Activated CD4-positive, CD25-positive, alpha-beta regulatory T cell treated with anti-CD3 and anti-CD28 coated beads, Interleukin-2, amount 50 U/mL, for 24 hours (primary cell): Measurements from ENCODE around the gene SCN7A.
"Not testable (repeated sequence)": the region's sequence is repeated elsewhere in the genome, so short reads cannot be mapped to it uniquely, and the experiment has no call there.

Experiments
- ATAC-seq, 2 donors: fragments of 150-1000 bp; cut with Tn5 transposase; one replicate each; pipeline ENCODE4 v1.10.0; 2021; ENCODE audit warnings: mild to moderate bottlenecking in 1 of 2, moderate library complexity in 1 of 2

SCN7A gene

DNA sequence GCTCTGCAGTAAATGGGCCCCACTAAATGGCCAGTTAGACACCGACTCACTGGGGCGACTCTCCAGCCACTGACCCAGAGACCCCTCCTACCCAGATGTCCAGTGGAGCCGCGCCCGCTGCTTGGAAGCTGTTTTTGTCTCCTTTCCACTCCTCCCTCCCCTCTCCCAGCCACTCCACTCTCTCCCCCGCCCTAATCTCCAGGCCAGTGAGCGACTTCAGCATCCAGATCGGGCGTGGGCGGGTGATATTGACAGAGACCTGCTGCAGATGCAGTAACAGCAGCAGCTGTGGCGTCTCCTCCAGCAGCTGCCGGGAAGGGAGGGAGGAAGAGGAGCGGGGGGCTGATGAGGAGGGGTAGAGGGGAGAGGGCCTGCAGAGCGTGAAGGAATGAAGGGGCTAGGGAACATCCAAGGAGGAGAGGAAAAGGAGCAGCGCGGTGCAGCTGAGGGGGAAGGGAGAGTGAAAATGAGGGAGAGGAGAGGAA, at the start of gene SCN7A:
SCN7A (minus strand) TSS at position 110 of the 485 bp plus-strand sequence. CDS start 16,553 bp downstream, outside the sequence.
- no peak for ATAC-seq

DNA sequence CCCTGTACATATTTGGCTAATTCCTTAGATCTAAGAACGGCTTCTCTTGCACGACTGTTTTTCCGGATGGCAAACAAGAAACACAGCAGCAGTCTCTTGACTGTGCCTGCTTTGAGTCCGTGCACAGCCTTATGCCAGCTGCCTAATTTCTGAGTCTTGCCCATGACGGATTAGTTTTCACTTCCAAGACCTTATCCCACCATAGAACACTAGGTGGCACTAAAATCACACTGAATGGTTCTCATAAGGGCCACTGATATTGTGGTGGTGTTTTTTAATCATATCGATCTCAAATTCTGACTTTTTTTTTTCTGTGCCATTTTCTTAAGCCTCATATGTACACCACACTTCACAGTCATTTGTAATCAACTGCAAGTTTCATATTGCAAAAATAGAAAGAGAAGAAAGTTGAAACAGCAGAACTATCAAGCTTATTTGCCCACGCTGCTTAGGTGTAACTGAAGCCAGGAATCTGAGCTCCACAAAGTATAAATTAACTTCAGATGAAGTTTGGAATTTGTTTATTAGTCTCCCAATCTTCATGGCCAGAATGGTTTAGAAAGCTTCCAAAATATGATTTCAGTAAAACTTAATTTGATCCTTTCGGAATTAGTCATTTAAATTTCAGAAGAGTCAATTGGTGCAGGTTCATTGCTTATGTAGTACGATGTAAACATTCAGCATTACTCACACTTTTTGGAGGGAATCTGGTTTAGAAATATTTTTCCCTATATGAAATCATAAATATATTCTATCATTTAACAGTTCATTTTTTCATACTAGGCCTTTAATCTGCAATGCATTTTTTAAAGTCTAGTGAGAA, 45.5 kb upstream of the SCN7A start:
- ATAC-seq = peak; percentile 55 to 67

DNA sequence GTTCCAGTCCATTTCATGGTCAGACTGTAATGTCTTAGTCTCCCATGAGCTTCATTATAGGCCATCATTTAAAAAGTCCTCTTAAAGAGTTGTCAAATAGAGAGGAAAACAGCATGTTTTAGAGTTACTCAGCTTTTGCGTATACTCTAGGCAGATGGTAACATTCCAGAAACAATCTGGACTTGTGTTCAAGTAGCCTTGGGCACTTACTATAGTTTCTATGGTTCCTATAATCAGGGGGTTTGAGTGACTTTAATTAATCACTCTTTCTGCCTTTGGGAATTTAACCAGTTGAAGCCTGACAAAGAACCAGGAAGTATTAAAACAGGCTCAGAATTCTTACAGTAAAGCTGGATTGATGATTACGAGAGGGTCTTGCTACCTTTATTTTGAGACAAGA, 42.1 kb upstream of the SCN7A start:
- no peak for ATAC-seq

DNA sequence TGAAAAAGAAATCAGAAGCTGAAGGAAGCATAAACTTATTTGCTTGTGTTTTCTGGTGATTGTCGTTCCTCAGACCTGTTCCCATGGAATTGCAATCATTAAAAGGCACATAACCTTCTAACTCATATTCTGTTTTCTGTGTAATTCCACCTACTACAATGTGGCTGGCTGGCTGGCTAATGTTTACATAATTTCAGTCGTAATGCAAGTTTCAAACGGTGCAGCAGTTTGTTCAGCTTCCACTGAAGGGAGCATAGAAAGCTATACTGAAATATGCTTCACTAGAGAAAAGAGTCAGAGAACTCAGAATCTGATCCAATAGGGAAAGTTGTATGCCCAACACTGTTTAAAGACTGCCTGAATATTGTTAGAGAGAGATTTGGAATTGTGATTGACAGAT, 27.1 kb upstream of the SCN7A start:
- no peak for ATAC-seq

DNA sequence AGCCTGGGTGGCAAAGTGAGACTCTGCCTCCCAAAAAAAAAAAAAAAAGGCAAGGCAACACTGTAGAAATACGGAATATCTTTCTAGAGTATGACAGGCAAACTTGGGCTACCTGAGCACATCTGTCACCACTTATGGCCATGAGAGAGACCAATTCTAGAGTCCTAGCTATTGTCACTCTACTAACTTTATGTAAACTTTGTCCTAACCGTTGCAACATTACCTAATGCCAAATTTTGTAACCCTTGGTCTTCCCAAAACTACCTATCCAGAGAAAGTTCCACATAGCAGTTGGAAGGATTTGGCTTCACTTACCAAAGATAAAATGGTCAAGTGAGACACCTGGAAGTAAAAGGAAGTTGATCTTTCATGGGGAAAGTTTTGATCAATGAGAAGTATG, 26.6 kb upstream of the SCN7A start:
- ATAC-seq = no peak

DNA sequence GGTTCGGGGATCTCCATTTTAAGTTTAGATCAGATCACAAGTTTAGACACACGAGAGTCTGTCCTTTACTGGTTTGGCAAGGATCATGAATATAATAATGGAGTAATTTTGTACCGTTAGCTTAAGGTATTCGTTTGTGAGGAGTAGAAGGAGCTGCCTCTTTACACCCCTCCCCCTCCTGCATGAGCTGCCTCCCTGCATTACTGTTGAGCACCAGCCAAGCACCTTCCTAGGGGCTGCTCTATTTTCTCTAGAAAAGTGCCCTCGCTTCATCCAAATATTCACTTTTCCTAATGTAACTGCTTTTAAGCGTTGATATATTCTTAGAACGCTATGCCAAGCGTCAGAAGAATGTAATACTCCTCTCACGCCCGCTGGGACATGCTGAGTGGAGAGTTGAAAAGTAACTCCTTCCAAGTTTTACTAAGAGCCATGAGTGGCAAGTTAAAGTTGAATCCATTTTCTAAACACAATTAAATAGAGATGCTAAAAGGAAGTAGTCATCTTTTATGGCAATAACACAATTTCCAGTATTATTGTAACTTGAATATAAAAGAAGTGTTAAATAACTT, 25.4 kb upstream of the SCN7A start:
- ATAC-seq = no peak

DNA sequence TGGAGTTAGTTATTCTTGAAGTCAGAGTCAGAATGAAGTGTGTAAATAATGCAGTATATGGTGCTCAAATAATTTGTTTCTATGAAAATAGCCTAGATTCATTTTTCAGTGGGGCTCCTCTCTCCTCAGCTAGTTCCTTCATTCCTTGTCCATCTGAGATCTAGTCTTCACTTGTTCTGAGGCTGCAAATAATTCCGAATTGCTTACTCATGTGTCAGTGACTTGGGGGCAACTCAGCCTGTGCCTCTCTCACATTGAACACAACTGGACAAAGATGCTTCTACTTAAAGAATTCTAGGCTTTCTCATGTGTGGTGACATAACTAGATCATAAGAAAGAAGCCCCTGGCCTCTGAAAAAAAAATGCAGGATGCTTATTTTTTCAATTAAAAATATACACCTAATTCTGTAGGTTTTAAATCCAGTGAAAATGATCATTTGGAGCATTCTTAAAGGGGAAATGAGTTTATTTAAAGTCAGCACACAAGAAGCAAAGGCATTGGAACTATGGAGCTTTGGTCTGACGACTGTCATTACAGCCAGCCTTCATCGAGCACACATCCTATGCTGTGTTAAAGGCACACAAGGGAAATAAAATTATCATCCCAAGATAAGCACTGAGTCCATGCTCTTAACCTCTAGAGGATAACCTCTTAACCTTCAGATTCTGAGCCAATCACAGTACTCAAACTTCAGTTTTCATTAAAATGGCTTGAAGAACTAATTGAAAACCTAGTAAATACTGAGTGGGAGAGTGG, 24.8 kb upstream of the SCN7A start:
- ATAC-seq = no peak

DNA sequence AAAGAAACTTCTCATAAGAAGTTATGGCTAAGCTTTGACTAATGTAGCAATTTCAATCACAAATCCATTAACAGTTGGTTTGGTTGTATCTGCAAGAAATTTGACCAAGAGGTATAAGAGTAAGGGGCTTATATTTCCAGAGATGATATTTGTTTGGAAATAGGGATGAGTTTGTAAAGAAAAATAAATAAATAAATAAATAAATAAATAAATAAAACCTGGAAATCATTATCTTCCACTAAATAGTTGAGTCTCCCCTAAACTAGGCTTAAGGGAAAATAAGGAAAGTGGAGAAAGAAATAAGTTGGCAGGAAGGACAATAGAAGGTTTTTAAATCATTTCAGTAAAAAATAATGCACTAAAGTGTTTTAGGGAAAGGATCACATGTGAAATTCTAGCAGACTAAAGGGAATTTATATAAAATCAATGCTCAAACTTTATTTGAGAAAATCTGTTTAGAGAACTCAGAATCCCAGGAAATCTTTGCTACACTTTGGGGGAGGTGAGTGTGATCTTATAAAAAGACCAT, 23.5 kb upstream of the SCN7A start:
- no peak for ATAC-seq

DNA sequence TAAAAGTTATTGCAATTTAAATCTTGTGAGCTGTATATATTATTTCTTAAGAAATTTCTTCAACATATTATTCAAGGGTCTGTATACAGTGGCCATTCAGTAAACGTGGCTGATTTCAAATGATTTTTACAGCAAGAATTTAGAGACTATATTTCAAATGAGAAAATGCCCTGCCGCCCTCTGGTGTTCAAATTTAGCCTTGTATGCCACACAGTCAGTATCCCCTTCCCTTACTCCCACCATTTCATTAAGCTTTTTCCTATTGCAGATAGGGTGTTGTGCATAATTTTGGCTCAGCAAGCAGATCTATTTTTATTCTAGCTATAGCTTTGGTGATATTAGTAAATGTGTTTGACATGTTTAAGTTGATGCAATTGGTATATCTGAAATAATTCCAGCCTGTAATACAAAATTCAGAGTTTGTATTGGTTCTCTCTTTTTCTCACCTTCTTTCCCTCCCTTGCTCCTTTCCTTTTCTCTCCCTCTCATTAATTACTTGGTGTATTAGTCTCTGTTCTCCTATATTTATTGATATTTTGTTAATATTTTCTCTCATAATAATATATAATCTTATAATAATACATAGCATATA, 22.8 kb upstream of the SCN7A start:
- ATAC-seq = no peak

DNA sequence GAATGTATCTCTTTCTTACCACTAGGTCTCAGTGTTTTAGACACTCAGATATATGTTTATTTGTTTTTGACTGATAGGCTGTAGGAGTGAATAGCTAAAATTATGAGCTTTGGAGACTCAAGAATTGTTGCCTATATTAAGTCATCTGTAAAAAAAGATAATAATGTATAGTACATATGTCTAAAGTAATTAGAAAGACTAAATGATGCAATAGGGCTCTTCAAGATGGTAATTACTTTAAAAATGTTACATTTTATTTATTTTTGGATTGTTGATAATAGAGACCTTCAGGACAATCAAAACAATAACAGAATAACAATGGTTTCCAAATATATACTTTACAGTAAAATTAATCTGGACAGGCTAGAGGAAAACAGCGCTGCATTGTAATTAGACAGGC, 19.9 kb upstream of the SCN7A start:
- no peak for ATAC-seq

DNA sequence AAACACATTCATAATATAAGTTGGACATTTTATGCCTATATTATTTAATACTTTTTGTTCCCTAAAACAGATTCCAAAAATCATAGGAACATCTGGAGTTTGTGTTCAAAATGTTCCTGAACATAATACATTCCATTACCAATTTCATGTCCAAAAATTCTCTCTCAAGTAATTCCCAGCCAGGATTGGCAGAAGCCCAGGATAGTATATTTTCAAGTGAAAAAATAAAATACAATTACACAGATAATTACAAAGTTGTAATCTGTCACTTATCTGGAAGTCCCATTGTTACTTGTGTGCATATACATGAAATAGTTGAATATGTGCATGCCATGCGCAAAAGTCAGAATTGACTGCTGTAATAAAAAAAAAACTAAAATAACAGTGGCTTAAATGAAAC, 5.2 kb upstream of the SCN7A start:
- no peak for ATAC-seq

DNA sequence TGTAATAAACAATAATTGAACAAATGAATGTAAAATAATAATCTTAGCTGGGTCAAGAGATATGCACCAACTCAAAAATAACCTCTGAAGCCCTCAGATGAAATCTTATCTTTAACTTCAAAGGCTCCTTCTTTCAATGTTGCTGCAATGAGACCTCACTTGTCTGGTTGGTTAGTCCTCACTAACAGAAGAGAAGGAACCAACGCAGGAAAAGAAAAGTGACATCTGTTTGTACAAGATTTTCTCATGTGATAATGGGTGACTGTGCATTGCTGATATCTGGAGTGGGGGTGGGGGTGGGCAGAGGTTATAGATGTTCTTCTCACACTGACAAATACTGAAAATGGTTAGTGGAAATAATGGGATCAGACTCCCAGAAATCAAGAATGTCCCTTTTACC, 2.6 kb downstream of the SCN7A start:
- ATAC-seq = no peak

DNA sequence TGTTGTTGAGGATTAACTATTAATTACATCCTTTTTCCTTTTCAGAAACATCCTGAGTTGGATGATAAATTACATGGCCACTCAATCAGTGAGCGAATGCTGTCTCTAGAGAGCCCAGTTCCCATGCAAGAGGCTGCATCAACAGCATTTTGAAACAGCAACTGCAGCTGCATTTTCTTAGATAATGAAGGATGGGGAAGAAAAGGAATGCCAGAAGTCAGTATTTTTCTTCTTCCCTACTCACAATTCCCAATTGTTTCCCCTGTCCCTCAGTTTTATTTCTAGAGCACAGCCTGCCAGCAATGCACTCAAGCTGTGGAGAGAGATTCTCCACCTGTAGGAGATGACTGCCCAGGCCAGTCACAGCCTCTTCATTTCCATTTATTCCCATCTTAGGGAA, 6.9 kb downstream of the SCN7A start:
- no peak for ATAC-seq

DNA sequence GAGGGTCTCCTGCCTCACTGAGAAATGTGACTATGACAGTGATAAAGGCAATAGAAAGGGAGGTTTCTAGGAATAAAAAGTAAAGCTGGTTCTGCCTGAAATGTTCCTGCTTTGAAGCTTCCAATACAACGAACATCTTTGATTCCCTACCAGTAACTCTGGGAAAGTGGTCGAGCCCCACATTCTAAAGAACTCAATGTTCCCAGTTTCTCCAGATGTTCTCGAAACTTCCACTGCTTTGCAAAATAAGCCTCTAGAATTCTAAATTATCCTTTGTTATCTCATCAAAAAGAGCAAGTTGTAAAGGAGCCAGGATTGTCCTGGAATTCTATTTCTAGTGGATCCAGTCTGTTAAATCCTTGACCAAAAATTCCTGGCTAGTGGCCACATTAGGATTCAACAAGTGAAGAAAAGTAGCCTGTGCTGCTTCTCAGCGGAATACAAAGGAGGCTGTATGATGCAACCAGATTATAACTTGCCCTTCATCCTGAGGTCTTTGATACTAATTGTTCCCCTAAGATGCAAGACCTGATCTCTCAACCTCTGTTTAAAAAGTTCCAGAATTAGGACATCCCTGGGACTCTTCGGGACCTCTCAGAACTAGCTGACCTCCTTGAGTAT, 8.4 kb downstream of the SCN7A start:
- no peak for ATAC-seq

DNA sequence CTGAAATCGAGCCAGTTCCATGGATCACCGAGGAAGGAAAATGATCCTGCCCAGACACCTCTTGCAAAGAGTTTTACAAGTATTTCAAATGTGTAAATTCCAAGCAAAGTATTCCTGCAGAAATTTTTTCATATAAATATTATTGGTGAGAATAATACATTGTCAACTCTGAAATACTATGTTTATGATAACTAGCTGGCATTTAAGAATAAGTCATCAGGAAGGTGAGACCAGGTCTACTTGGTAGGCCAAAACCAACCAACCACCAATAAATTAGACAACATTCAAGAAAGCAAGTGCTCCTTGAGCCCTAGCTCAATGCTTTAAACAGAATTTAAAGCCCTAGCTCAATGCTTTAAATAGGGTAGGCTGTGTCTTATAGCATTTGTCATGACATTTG, 21.7 kb downstream of the SCN7A start:
- ATAC-seq = no peak

DNA sequence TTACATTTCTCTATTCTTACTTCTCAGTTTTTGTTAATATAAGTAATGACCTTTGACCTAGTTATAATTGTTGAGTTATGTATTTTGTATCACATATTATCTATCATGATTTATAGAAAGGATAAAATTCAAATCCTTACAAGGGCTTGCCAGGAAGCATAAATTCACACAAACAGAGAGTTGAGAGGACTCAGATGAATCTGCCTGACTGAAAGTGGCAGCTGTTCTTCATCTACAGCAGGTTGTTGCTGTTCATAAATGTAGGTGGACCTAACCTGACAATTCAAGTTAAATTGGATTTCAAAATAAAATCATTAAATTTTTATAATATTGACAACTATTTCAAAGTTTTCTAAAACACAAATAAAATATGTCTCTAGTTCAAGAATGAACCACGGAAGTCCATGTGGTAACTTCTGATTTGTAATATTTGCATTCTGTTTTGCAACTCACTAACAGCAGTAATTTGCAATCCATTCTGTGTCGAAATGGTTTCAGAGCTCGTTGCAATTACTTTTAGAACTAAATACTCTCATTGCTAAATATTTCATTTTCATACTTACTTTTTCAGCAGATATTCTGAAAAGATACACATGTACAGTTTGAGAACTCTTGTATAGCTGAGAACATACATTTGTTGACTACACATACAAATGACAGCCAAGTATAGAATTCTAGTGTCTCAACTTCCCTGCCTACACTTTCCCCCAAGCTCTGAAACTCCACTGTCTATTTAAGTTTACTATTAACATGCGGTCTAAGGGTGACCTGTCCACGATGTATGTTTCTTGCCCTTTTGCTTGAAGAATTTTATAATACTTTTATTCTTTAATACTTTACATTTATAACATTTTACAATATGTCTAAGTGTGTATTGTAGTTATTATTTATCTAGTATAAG, 25.7 kb downstream of the SCN7A start:
- no peak for ATAC-seq

DNA sequence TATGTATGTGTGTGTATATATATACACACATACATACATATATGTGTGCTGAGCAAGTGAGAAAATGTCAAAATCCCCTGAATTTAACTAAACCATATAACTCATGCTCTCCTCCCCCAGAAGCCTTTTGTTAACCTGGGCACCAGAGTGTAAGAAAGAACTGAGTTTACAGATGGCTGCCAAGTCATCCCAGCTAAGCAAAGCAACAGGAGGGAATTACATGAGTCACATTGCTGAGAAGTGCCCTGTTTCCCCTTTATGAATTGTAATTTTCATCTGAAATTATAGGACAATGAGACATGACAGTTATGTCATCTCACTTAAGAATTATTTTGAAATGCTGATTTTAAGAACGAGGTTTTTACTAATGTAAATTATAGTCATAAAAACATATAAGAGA, 29.9 kb downstream of the SCN7A start:
- no peak for ATAC-seq

DNA sequence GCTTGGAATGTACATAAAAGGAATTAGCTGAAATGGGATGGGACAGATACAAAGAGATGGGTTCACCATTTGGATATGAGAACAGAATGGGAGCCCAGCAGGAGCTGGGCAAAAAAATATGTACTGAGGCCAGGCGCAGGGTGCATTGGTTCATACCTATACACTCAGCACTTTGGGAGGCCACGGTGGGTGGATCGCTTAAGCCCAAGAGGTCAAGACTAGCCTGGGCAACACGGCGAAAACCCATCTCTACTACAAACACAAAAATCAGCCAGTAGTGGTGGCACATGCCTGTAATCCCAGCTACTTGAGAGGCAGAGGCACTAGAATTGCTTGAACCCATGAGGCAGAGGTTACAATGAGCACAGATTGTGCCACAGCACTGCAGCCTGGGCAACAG, 30.4 kb downstream of the SCN7A start:
- no peak for ATAC-seq

DNA sequence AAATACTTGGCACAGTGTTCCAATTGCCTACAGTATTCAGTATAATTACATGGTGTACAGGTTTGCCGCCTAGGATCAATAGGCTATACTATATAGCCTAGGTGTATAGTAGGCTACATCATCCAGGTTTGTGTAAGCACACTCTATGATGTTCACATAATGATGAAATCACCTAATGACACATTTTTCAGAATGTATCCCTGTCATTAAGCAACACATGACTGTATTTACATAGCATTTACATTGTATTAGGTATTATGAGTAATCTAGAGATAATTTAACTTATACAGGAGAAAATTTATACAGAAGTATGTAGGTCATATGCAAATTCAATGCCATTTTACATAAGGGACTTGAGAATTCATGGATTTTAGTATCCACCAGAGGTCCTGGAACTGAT, 35.4 kb downstream of the SCN7A start:
- ATAC-seq = no peak

DNA sequence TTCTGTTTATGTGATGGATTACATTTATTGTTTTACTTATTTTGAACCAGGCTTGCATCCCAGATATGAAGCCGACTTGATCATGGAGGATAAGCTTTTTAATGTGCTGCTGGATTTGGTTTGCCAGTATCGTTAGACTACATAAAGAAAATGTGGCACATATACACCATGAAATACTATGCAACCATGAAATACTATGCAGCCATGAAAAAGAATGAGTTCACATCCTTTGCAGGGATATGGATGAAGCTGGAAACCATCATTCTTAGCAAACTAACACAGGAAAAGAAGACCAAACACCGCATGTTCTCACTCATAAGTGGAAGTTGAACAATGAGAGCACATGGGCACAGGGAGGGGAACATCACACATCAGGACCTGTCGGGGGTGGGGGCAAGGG, 38.2 kb downstream of the SCN7A start:
- ATAC-seq = not testable (repeated sequence)

DNA sequence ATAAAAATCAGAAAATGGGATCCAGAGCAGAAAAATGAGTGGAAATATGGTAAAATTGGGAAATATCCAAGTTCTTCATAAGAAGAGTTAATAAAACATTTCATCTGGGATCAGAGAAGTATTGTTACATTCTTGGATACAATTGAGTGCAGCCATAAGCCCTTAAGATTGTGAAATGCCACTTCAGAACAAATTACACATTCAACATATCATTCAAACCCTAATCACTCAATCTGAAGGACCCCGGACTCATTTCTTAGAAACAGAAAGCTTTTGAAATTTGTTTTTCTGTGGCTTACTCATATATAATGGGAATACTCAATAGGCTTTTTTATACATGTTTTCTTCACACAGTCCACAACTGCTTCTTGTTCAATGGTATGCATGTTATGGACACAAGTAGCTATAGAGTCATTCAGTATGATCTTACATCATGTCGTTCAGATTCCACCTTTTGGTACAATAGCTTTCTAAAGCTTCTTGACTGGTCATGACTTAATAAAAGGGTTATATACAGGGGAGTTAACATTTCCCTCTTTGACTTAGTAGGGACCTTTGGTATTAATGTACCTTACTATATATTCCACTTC, 39.9 kb downstream of the SCN7A start:
- ATAC-seq = no peak
